Uterus (tissue), 2 donors: ENCODE measurements around the gene SAMM50.

ENCODE experiments used
- CTCF ChIP-seq, 4 experiments: fragments of 200-600 bp in 2 of 4; fragments of 450-650 bp in 2 of 4; sonication (generic) in 2 of 4; IDR thresholded peaks; one replicate each; pipeline ENCODE4 v1.5.1; 2016 to 2019; ENCODE audit warnings: antibody characterized with exemption in 4 of 4, mild to moderate bottlenecking in 2 of 4, moderate library complexity in 1 of 4
- POLR2A ChIP-seq, 2 donors: fragments of 450-650 bp; IDR thresholded peaks; one replicate each; pipeline ENCODE4 v1.6.1; 2016; ENCODE audit warnings: antibody characterized with exemption in 2 of 2, mild to moderate bottlenecking in 1 of 2, moderate library complexity in 1 of 2

GRCh38 chr22:44031158-44031952 is 76.1 kb downstream of the SAMM50 start:
- TF ChIP-seq CTCF (IDR thresholded peaks at IDR 0.05) (no peak), POLR2A (IDR thresholded peaks at IDR 0.05) (no peak)
